Transverse colon (tissue), 3 donors: ENCODE measurements around the gene TAS1R1.

Source experiments
- EP300 ChIP-seq: sonication (generic); formaldehyde crosslinking; IDR thresholded peaks from one replicate; pipeline ENCODE4 v1.6.1; 2017; ENCODE audit warnings: antibody characterized with exemption, low read depth
- TF ChIP-seq, protein P1 (sequence below), 5 experiments: fragments of 200-600 bp in 3 of 5; fragments of 450-650 bp in 2 of 5; sonication (generic) in 3 of 5; IDR thresholded peaks; 1 replicate in 2 of 5; 2 replicates in 3 of 5; pipeline ENCODE4 v1.5.1; 2016 to 2017; ENCODE audit warnings: antibody characterized with exemption in 5 of 5, inconsistent platforms in 3 of 5, mild to moderate bottlenecking in 2 of 5, moderate library complexity in 1 of 5

DNA sequence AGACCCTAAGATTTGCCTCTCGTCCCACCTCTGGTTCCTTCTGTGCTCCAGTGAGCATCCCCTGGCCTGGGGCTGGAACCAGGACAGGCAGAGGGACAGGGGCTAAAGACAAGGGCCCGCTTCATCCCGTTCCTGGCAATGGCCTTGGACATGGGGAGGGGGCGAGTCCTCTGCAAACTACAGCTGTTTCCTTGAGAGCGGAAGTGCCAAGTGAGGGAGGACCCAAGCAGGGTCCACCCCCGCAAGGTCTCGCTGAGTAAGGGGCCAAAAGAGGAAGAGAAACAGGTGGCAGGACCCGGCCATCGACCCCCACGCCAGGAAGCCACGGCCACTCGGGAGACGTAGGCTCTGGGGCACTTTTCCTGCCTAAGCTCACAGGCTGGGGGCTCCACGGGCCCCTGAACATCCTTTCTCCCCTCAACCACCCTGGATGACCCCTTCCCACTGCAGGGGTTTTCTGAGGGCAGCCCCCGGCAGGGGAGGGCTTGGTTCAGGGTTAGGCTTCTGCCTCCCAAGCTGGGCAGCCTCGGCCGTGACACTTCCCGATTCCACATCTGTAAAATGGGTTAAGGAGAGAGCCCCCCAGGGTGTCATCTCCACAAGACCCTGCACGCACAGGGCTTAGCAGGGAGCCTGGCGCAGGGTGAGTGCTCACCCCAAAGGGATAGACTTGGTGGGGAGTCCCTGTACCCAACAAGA, 45.7 kb upstream of the TAS1R1 start:
- TF ChIP-seq EP300 = no peak
- TF ChIP-seq, protein P1, sequence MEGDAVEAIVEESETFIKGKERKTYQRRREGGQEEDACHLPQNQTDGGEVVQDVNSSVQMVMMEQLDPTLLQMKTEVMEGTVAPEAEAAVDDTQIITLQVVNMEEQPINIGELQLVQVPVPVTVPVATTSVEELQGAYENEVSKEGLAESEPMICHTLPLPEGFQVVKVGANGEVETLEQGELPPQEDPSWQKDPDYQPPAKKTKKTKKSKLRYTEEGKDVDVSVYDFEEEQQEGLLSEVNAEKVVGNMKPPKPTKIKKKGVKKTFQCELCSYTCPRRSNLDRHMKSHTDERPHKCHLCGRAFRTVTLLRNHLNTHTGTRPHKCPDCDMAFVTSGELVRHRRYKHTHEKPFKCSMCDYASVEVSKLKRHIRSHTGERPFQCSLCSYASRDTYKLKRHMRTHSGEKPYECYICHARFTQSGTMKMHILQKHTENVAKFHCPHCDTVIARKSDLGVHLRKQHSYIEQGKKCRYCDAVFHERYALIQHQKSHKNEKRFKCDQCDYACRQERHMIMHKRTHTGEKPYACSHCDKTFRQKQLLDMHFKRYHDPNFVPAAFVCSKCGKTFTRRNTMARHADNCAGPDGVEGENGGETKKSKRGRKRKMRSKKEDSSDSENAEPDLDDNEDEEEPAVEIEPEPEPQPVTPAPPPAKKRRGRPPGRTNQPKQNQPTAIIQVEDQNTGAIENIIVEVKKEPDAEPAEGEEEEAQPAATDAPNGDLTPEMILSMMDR (IDR thresholded peaks at IDR 0.05) = no peak
